BLaER1 treated with 17β-estradiol and CSF1 and Interleukin-3, amounts not matched to agents 10 nM and 100 nM (cell line): Measurements from ENCODE around the gene ULK4.

Source experiments
- H3K27ac ChIP-seq, 11 experiments: shearing (Covaris generic); formaldehyde crosslinking; 2 replicates each; pipeline ENCODE4 v1.8.1; 2022
- H3K27me3 ChIP-seq, 11 experiments: shearing (Covaris generic); formaldehyde crosslinking; 2 replicates each; pipeline ENCODE4 v1.8.1; 2022
- H3K36me3 ChIP-seq, 11 experiments: shearing (Covaris generic); formaldehyde crosslinking; 2 replicates each; pipeline ENCODE4 v1.8.1; 2022
- H3K4me1 ChIP-seq, 10 experiments: shearing (Covaris generic); formaldehyde crosslinking; 2 replicates each; pipeline ENCODE4 v1.8.1; 2022
- H3K4me2 ChIP-seq, 11 experiments: shearing (Covaris generic); formaldehyde crosslinking; 2 replicates each; pipeline ENCODE4 v1.8.1; 2022
- H3K4me3 ChIP-seq, 10 experiments: shearing (Covaris generic); formaldehyde crosslinking; 2 replicates each; pipeline ENCODE4 v1.8.1; 2022
- H3K9ac ChIP-seq, 11 experiments: shearing (Covaris generic); formaldehyde crosslinking; 2 replicates each; pipeline ENCODE4 v1.8.1; 2022
- H3K9me3 ChIP-seq, 11 experiments: shearing (Covaris generic); formaldehyde crosslinking; replicated peaks in 1 of 11; 2 replicates each; pipeline ENCODE4 v1.8.1; 2022
- H4K20me1 ChIP-seq, 11 experiments: shearing (Covaris generic); formaldehyde crosslinking; 2 replicates each; pipeline ENCODE4 v1.8.1; 2022
- Cebpa-rat ChIP-seq, 11 experiments: shearing (Covaris generic); IDR thresholded peaks; 2 replicates each; pipeline ENCODE4 v1.8.1; 2022

ULK4 gene

DNA sequence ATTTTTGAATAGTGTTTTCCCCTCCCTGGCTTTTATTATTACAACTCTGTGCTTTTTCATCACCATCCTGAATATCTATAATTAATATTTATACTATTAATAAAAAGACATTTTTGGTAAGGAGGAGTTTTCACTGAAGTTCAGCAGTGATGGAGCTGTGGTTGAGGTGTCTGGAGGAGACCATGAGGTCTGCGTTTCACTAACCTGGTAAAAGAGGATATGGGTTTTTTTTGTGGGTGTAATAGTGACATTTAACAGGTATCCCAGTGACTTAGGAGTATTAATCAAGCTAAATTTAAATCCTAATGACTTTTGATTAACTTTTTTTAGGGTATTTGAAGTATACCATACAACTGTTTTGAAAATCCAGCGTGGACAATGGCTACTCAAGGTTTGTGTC, 738.2 kb downstream of the ULK4 start:
- peaks cover 65 to 86% (median 75%) of the 10 kb centered on the region in 11 experiments for H3K36me3 ChIP-seq
- H3K4me3 ChIP-seq: no peak overlapping the region
- H3K4me2 ChIP-seq: peak overlapping the region in 3 of 11 experiments; percentile 14 to 22 (median 17); a peak in 3 of 22 replicates
- no peak overlapping the region for H3K9ac ChIP-seq
- H3K27ac ChIP-seq: no peak overlapping the region
- H3K9me3 ChIP-seq: peaks cover 0 to 4% (median 0%) of the 10 kb centered on the region in 11 experiments; a peak in 1 of 22 replicates
- peaks cover 84 to 100% (median 99%) of the 10 kb centered on the region in 11 experiments for H4K20me1 ChIP-seq
- TF ChIP-seq Cebpa-rat (IDR thresholded peaks at IDR 0.05): no peak
- H3K4me1 ChIP-seq: peaks cover 0 to 27% (median 5%) of the 10 kb centered on the region in 10 experiments; a peak in 9 of 20 replicates
- no peaks in the 10 kb centered on the region for H3K27me3 ChIP-seq

DNA sequence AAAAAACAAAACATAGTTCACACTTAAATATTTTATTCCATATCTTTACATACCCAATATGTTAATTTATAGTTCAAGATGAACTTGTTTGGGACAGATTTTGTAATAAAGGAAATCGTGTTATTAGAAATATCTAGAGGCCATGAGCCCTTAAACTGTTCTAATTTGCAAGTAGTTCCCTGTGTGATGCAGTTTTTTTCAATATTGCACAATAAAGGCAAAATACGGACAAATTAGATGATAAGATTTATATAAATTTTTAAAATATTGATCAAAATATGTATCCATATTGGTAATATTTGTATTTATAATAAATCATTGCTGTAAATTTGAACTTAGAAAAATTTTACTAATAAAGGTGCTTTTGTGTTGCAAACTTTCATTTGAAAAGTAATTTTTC, 738.8 kb downstream of the ULK4 start:
- peaks cover 0 to 4% (median 0%) of the 10 kb centered on the region in 11 experiments; a peak in 1 of 22 replicates for H3K9me3 ChIP-seq
- no peak overlapping the region for H3K4me3 ChIP-seq
- H3K27ac ChIP-seq: no peak overlapping the region
- no peaks in the 10 kb centered on the region for H3K27me3 ChIP-seq
- H3K36me3 ChIP-seq: peaks cover 62 to 84% (median 70%) of the 10 kb centered on the region in 11 experiments
- H3K4me1 ChIP-seq: peaks cover 0 to 33% (median 5%) of the 10 kb centered on the region in 10 experiments; a peak in 9 of 20 replicates
- peaks cover 84 to 100% (median 99%) of the 10 kb centered on the region in 11 experiments for H4K20me1 ChIP-seq
- H3K4me2 ChIP-seq: no peak overlapping the region
- no peak for TF ChIP-seq Cebpa-rat (IDR thresholded peaks at IDR 0.05)
- H3K9ac ChIP-seq: no peak overlapping the region

DNA sequence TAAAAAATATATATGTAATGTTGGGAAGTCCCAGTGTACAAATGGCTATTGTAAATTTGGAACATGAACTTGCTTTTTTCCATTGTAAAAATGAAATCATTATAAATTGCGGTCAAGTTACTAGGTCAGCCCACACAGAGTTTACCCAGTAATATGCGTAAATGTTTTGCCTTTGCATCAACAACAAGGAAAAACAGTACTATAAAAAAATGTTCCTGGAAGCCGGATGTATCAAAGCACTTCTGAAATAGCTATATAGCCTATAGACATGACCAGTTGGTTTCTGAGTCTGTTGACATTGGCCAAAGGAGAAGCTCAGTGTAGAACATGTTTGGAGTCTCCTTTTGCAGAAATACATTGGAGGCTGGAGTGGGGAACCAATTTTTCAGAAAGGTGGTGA, 739.4 kb downstream of the ULK4 start:
- Histone ChIP-seq H3K36me3 (peaks cover 56 to 78% (median 64%) of the 10 kb centered on the region in 11 experiments), H3K4me3 (no peak overlapping the region), H3K27ac (no peak overlapping the region), H3K27me3 (no peaks in the 10 kb centered on the region), H4K20me1 (peaks cover 84 to 100% (median 99%) of the 10 kb centered on the region in 11 experiments), H3K4me2 (peak overlapping the region in 1 of 11 experiments; percentile 28; a peak in 1 of 22 replicates), H3K4me1 (peaks cover 0 to 34% (median 5%) of the 10 kb centered on the region in 10 experiments; a peak in 9 of 20 replicates), H3K9ac (no peak overlapping the region), H3K9me3 (peaks cover 0 to 4% (median 0%) of the 10 kb centered on the region in 11 experiments; a peak in 1 of 22 replicates)
- TF ChIP-seq Cebpa-rat (IDR thresholded peaks at IDR 0.05): no peak

DNA sequence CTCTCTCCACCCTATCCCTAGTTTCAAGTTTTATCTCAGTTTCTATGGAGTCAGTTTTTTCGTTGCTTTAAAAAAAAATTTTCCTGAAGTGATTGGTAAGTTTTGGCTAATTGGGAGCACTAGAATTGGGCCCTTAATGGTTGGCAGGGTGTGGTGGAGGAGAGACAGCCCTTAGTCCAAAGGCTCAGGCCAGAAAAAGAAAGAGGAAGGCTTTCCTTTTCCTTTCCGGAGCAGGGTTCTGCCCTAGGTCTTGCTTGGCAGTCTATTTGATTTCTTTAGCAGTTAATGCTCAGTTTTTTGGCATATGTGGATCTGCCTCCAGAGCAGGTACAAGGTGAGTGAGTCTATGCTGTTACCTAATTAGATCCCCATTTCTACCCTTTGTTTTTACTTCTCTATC, 739.9 kb downstream of the ULK4 start:
- peaks cover 0 to 4% (median 0%) of the 10 kb centered on the region in 11 experiments; a peak in 1 of 22 replicates for H3K9me3 ChIP-seq
- TF ChIP-seq Cebpa-rat (IDR thresholded peaks at IDR 0.05): no peak
- peaks cover 87 to 100% (median 99%) of the 10 kb centered on the region in 11 experiments for H4K20me1 ChIP-seq

DNA sequence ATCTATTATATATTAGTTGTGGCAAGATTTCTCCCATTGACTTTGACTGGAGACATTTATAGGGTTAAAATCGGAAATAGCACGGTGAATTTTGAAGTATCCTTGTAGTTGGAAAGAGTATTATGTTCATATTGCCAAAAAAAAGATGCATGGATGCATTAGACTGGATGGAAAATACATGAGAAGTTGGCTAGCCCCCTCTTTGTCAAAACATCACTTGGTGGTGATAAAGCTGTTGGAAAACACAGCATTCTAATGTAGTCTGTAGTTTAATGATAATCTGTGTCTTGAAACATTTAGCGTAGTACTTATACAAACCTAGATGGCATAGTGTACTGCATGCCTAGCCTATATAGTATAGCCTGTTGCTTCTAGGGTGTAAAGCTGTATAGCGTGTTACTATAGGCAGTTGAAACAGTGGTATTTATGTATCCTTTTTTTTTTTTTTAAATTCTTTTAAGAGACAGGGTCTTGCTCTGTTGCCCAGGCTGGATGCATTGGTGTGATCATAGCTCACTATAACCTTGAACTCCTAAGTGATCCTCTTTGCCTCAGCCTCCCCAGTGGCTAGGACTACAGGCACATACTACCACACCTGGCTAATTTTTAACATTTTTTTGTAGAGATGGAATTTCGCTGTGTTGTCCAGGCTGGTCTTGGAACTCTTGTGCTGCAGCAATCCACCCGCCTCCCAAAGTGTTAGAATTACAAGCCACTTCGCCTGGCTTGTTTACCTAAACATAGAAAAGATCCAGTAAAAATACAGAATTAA, 740.8 kb downstream of the ULK4 start:
- Histone ChIP-seq H4K20me1 (peaks cover 96 to 100% (median 99%) of the 10 kb centered on the region in 11 experiments), H3K36me3 (peaks cover 42 to 69% (median 50%) of the 10 kb centered on the region in 11 experiments), H3K27me3 (no peaks in the 10 kb centered on the region), H3K4me2 (peak overlapping the region in 4 of 11 experiments; percentile 4 to 49 (median 23); a peak in 5 of 22 replicates), H3K9ac (no peak overlapping the region), H3K4me3 (no peak overlapping the region), H3K9me3 (peaks cover 0 to 4% (median 0%) of the 10 kb centered on the region in 11 experiments; a peak in 1 of 22 replicates), H3K27ac (no peak overlapping the region), H3K4me1 (peaks cover 0 to 47% (median 5%) of the 10 kb centered on the region in 10 experiments; a peak in 9 of 20 replicates)
- TF ChIP-seq Cebpa-rat (IDR thresholded peaks at IDR 0.05): no peak

More for the DNA sequence above, 739.9 kb downstream of the ULK4 start:
- Histone ChIP-seq H3K4me2 (peak overlapping the region in 2 of 11 experiments; percentile 26 to 28; a peak in 2 of 22 replicates), H3K27me3 (no peaks in the 10 kb centered on the region), H3K36me3 (peaks cover 52 to 74% (median 59%) of the 10 kb centered on the region in 11 experiments), H3K4me1 (peaks cover 0 to 39% (median 5%) of the 10 kb centered on the region in 10 experiments; a peak in 9 of 20 replicates), H3K27ac (no peak overlapping the region), H3K4me3 (no peak overlapping the region), H3K9ac (no peak overlapping the region)

DNA sequence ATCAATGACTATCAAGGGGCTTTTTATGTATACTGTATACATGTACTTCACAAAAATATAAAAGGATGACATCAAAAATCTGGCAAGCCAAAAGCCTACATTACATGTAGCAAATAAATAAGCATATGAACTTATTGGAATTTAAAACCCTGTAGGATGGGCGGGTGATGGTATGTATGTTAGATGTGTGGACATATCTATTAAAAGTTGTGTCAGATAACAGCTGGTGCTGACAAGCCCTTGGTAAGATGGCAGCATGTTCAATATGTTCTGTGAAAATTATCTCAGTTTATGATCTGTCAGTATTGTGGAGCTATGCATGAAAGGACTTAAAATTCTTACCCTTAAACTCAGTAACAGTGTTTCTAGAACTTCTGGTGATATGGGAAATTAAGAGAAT, 742.5 kb downstream of the ULK4 start:
- no peak overlapping the region for H3K27ac ChIP-seq

DNA sequence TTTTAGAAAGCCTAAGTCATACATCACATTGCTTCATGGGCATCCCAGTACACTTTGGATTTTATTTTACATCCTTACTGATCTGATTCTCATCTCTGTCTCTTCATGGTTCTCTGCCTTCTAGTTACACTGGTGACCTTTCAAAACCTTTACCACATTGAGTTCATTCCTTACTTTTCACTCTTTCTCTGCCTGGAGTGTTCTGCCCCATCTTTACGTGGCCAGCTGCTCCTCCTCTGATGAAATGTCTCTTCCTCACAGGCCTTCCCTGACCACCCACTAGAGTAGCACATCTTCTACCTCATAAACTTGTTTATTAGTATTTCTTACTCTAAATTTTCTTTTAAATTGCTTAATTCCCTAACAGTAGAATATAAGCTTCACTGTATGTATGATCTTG, 744.9 kb downstream of the ULK4 start:
- peaks cover 0 to 79% (median 4%) of the 10 kb centered on the region in 10 experiments; a peak in 9 of 20 replicates for H3K4me1 ChIP-seq
- no peak for TF ChIP-seq Cebpa-rat (IDR thresholded peaks at IDR 0.05)
- H4K20me1 ChIP-seq: peaks cover 98 to 100% (median 99%) of the 10 kb centered on the region in 11 experiments
- peaks cover 12 to 43% (median 24%) of the 10 kb centered on the region in 11 experiments; a peak in 18 of 22 replicates for H3K36me3 ChIP-seq
- no peak overlapping the region for H3K4me3 ChIP-seq
- no peak overlapping the region for H3K9ac ChIP-seq
- H3K9me3 ChIP-seq: 0 out of 22 replicates have a peak, but pooled peaks cover 0 to 1% (median 0%) of the 10 kb centered on the region in 11 experiments
- peak overlapping the region in 2 of 11 experiments; percentile 1 to 7; a peak in 1 of 22 replicates for H3K4me2 ChIP-seq
- no peak overlapping the region for H3K27ac ChIP-seq
- no peaks in the 10 kb centered on the region for H3K27me3 ChIP-seq

More for the DNA sequence above, 742.5 kb downstream of the ULK4 start:
- TF ChIP-seq Cebpa-rat (IDR thresholded peaks at IDR 0.05): no peak
- Histone ChIP-seq H3K36me3 (peaks cover 26 to 52% (median 36%) of the 10 kb centered on the region in 11 experiments), H3K9ac (no peak overlapping the region), H3K27me3 (no peaks in the 10 kb centered on the region), H3K4me1 (peaks cover 0 to 63% (median 8%) of the 10 kb centered on the region in 10 experiments; a peak in 10 of 20 replicates), H3K4me3 (no peak overlapping the region), H4K20me1 (peaks cover 98 to 100% (median 99%) of the 10 kb centered on the region in 11 experiments), H3K4me2 (no peak overlapping the region), H3K9me3 (no peaks in the 10 kb centered on the region)

DNA sequence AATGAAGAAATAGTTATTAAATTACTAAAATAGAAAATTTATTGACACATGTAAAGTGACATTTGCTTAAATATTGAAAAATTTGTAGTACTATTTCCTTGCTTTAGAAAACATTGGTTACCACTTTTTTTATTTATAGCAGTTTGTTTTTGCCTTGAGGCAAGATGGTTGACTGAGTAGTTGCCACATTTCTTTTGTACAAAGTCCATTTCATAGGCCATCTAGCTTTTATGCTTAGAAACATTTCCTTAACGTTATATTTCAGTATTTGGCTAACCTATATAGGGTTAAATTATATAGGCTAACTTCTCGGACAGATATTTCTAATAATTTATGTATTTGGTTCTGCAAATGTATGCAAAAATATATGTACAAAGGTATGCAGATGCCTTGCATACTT, 745.5 kb downstream of the ULK4 start:
- TF ChIP-seq Cebpa-rat (IDR thresholded peaks at IDR 0.05): no peak
- H3K9ac ChIP-seq: no peak overlapping the region
- no peaks in the 10 kb centered on the region for H3K27me3 ChIP-seq
- H3K9me3 ChIP-seq: peaks cover 0 to 7% (median under 1%) of the 10 kb centered on the region in 11 experiments; a peak in 6 of 22 replicates
- peaks cover 0 to 79% (median 4%) of the 10 kb centered on the region in 10 experiments; a peak in 9 of 20 replicates for H3K4me1 ChIP-seq
- H3K4me2 ChIP-seq: peak overlapping the region in 2 of 11 experiments; percentile 1 to 33; a peak in 2 of 22 replicates
- H4K20me1 ChIP-seq: peaks cover 98 to 100% (median 99%) of the 10 kb centered on the region in 11 experiments
- no peak overlapping the region for H3K27ac ChIP-seq
- no peak overlapping the region for H3K4me3 ChIP-seq
- H3K36me3 ChIP-seq: peaks cover 10 to 43% (median 26%) of the 10 kb centered on the region in 11 experiments; a peak in 18 of 22 replicates
